Heart right ventricle (tissue), 16 donors: Measurements from ENCODE around the gene TRIM9. TPM values are rescaled to one million over a fixed set of nuclear protein-coding genes. Genes with fewer than 3 reads are reported as not detected.

Experiments
- ATAC-seq, 8 donors: fragments of 200-7000 bp; cut with Tn5 transposase; one replicate each; pipeline ENCODE4 v1.9.1; 2020; ENCODE audit warnings: mild to moderate bottlenecking in 8 of 8, moderate library complexity in 8 of 8, moderate number of reproducible peaks in 1 of 8
- DNase-seq, 2 donors: peaks; one replicate each; pipeline ENCODE4 v3.0.0-alpha.2; 2020
- H3K27ac ChIP-seq, 10 donors: fragments of 200-600 bp; sonication (generic) in 2 of 10; one replicate each; pipeline versions ENCODE4 v1.5.0 to v1.8.0; 2020 to 2022; ENCODE audit warnings: mild to moderate bottlenecking in 3 of 10
- H3K27me3 ChIP-seq, 7 donors: fragments of 200-600 bp; one replicate each; pipeline ENCODE4 v1.8.0; 2021 to 2022; ENCODE audit warnings: mild to moderate bottlenecking in 2 of 7
- H3K36me3 ChIP-seq, 9 donors: fragments of 200-600 bp; sonication (generic) in 1 of 9; one replicate each; pipeline versions ENCODE4 v1.5.0 to v1.8.0; 2020 to 2022; ENCODE audit warnings: mild to moderate bottlenecking in 2 of 9
- H3K4me1 ChIP-seq, 9 donors: fragments of 200-600 bp; sonication (generic) in 1 of 9; one replicate each; pipeline versions ENCODE4 v1.5.0 to v1.8.0; 2020 to 2022; ENCODE audit warnings: mild to moderate bottlenecking in 4 of 9
- H3K4me3 ChIP-seq, 10 donors: fragments of 200-600 bp; sonication (generic) in 2 of 10; one replicate each; pipeline versions ENCODE4 v1.5.0 to v1.8.0; 2020 to 2022; ENCODE audit warnings: mild to moderate bottlenecking in 7 of 10, moderate library complexity in 2 of 10
- H3K9me3 ChIP-seq, 11 donors: fragments of 200-600 bp in 10 of 11; sonication (generic) in 2 of 11; one replicate each; pipeline versions ENCODE4 v1.5.0 to v1.8.0; 2013 to 2022; ENCODE audit warnings: mild to moderate bottlenecking in 2 of 11, control low read depth in 1 of 11, moderate library complexity in 1 of 11
- CTCF ChIP-seq, 9 donors: fragments of 200-600 bp; sonication (generic) in 2 of 9; IDR thresholded peaks; one replicate each; pipeline versions ENCODE4 v1.5.0 to v1.8.0; 2021 to 2022; ENCODE audit warnings: antibody characterized with exemption in 9 of 9, mild to moderate bottlenecking in 5 of 9, moderate library complexity in 1 of 9
- WGBS, 2 donors: extraction: QIAGEN DNeasy Blood & Tissue Kit; methylation state at CpG; one replicate each; pipeline ENCODE4 v1.1.7; 2013; ENCODE audit warnings: inconsistent platforms in 1 of 2; 5-methylcytosine and 5-hydroxymethylcytosine counted together
- intact Hi-C, 10 donors: fragments of 100-400 bp; cut with DNase I; formaldehyde crosslinking; loops; one replicate each; pipeline versions ENCODE4 v1.11.1 to v1.14.2; 2022
- polyA plus RNA-seq, 2 donors: library from polyadenylated mRNA; stranded (reverse); fragments of 200-250 nt; gene quantifications; one replicate each; pipeline ENCODE4 v1.2.3, GENCODE V29; 2013
- total RNA-seq, 10 donors: library from RNA; stranded (reverse); fragmentation: NEBNext Ultra II Directional in 3 of 10; extraction: Animal tissue kit (Norgen Biotek cat#: 25700) in 3 of 10; gene quantifications; one replicate each; pipeline versions ENCODE4 v1.2.1 to v1.2.4, GENCODE V29; 2021 to 2023
- donor health status: Arrhythmogenic right ventricular cardiomyopathy.
- donor health status: ischemic (EF 13 %, LVEDD 7.1; RV severe dilation, severe dysfunction).
- donor health status: healthy with polysubstance abuse.
- donor health status: DM: no; HTN: yes; CAD: no.
- donor health status: DM: no; HTN: no; CAD: no.
- donor health status: ischemic (EF 25% LVEDD 6.9; RV normal size, moderate dysfunction).
- donor health status: ischemic (EF 25% LVEDD 5.7; RV mildly dilated, moderate dysfunction).
- donor health status: healthy.
- donor health status: DM: yes; HTN: yes; CAD: no.
- donor health status: Ischemic cardiomyopathy.
- donor health status: ischemic (EF 35%, LVEDD 5.7; RV mildly dilated, moderate dysfunction).
- donor health status: nonischemic (EF 11% LVEDD 7.7; RV severe dilation, severe dysfunction).
- donor health status: DM: yes; HTN: yes; CAD: no.
- donor health status: PGD.
- donor health status: ischemic (EF 29% LVEDD 5.4; RV normal size, mild dysfunction).
- donor health status: nonischemic (EF 23%, LVEDD 6.1; RV moderate dilation, normal function).

The TRIM9 gene
- total and polyA plus RNA-seq, 12 donors = 0.33 to 1.3 (median 0.59) TPM

- no peak for TF ChIP-seq CTCF (IDR thresholded peaks at IDR 0.05)
- ATAC-seq (no peak), DNase-seq (no peak)
- WGBS, 2 donors = 65 to 92% methylated on average over 2 of the region's 2 CpGs
- H3K27me3 ChIP-seq = no peaks in the 10 kb centered on the region
- no peak overlapping the region for H3K4me3 ChIP-seq
- peak overlapping the region in 1 of 10 donors; percentile 76 for H3K27ac ChIP-seq
- H3K4me1 ChIP-seq = peaks cover 0 to 58% (median 0%) of the 10 kb centered on the region in 9 donors
- H3K9me3 ChIP-seq = no peaks in the 10 kb centered on the region
- peaks cover 0 to 43% (median 0%) of the 10 kb centered on the region in 9 donors for H3K36me3 ChIP-seq
- intact Hi-C loops = no loop called here
These were observed 158.0 kb downstream of the TRIM9 start for GRCh38 chr14:50936882-50937281.

GRCh38 chr14:50936016-50936340 lies 158.9 kb downstream of the TRIM9 start:
- no peak for ATAC-seq
- Histone ChIP-seq H3K4me1 (peaks cover 0 to 51% (median 0%) of the 10 kb centered on the region in 9 donors), H3K27ac (peak overlapping the region in 1 of 10 donors; percentile 76), H3K4me3 (no peak overlapping the region), H3K9me3 (no peaks in the 10 kb centered on the region), H3K27me3 (no peaks in the 10 kb centered on the region), H3K36me3 (peaks cover 0 to 52% (median 3%) of the 10 kb centered on the region in 9 donors)
- WGBS, 2 donors = 98 to 100% methylated on average over 2 of the region's 2 CpGs
- DNase-seq = no peak
- intact Hi-C loops = no loop called here
- TF ChIP-seq CTCF (IDR thresholded peaks at IDR 0.05) = no peak

- Histone ChIP-seq H3K27ac (no peak overlapping the region), H3K36me3 (peaks cover 0 to 58% (median 4%) of the 10 kb centered on the region in 9 donors), H3K27me3 (no peaks in the 10 kb centered on the region), H3K9me3 (no peaks in the 10 kb centered on the region), H3K4me3 (no peak overlapping the region), H3K4me1 (peaks cover 0 to 48% (median 0%) of the 10 kb centered on the region in 9 donors)
- DNase-seq (no peak), ATAC-seq (peak in 1 of 8 donors; percentile 44)
- intact Hi-C loops = no loop called here
- WGBS, 2 donors = 81 to 86% methylated on average over 5 of the region's 5 CpGs
- no peak for TF ChIP-seq CTCF (IDR thresholded peaks at IDR 0.05)
These were observed 159.5 kb downstream of the TRIM9 start for GRCh38 chr14:50935126-50936015.

GRCh38 chr14:50932592-50933495 lies 162.1 kb downstream of the TRIM9 start:
- TF ChIP-seq CTCF (IDR thresholded peaks at IDR 0.05) = no peak
- H3K36me3 ChIP-seq = peaks cover 0 to 68% (median 4%) of the 10 kb centered on the region in 9 donors
- intact Hi-C loops = no loop called here
- no peaks in the 10 kb centered on the region for H3K9me3 ChIP-seq
- peaks cover 0 to 41% (median 0%) of the 10 kb centered on the region in 9 donors for H3K4me1 ChIP-seq
- H3K27me3 ChIP-seq = no peaks in the 10 kb centered on the region
- no peak overlapping the region for H3K4me3 ChIP-seq
- 75 to 81% methylated on average over 4 of the region's 4 CpGs for WGBS, 2 donors
- DNase-seq (no peak), ATAC-seq (no peak)
- peak overlapping the region in 1 of 10 donors; percentile 41 for H3K27ac ChIP-seq
